GM12878 (cell line): ENCODE measurements around the gene ZBTB32. TPM values are rescaled to one million over a fixed set of nuclear protein-coding genes. Genes with fewer than 3 reads are reported as not detected.

Source experiments
- ATAC-seq: fragments of 200-7000 bp; cut with Tn5 transposase; 3 replicates; pipeline ENCODE4 v1.9.1; 2020; ENCODE audit warnings: mild to moderate bottlenecking, moderate library complexity
- BruUV-seq: library from RNA; stranded (reverse); fragments of 400-500 nt; replicated peaks from 2 replicates; lab custom pipeline; 2021; lab: Mats Ljungman, UMichigan
- CTCF ChIA-PET: fragments of 300-600 bp; sonication (Branson Sonifier 250); formaldehyde crosslinking; extraction: SDS; loops from one replicate; lab custom pipeline; 2021; ENCODE audit warnings: inconsistent platforms; lab: Yijun Ruan, JAX
- POLR2A ChIA-PET: fragments of 350-600 bp; formaldehyde crosslinking; extraction: SDS; loops from one replicate; lab custom pipeline; 2021; ENCODE audit warnings: inconsistent platforms; lab: Charles Lee
- RAD21 ChIA-PET: fragments of 300-600 bp; sonication (Branson Sonifier 250); formaldehyde crosslinking; loops from one replicate; lab custom pipeline; 2023; ENCODE audit warnings: antibody characterized with exemption; ENCODE audit not compliant: unreplicated experiment; lab: Charles Lee
- SMC1A ChIA-PET: fragments of 300-600 bp; sonication (Branson Sonifier 250); formaldehyde crosslinking; loops from one replicate; lab custom pipeline; 2023; ENCODE audit not compliant: unreplicated experiment, uncharacterized antibody; lab: Charles Lee
- DNase-seq: peaks from one replicate; pipeline ENCODE4 v3.0.0-alpha.2; 2011; ENCODE audit warnings: low read depth, low spot score
- FAIRE-seq: peaks from 3 replicates; lab custom pipeline; 2011; peaks lifted over from hg19 to GRCh38; lab: Jason Lieb, UNC
- H2AFZ ChIP-seq: 2 replicates; pipeline ENCODE4 v1.6.0; 2011; ENCODE audit warnings: low read depth, low read length, control low read depth; ENCODE audit not compliant: control insufficient read depth
- H3K27ac ChIP-seq: 2 replicates; pipeline ENCODE4 v1.5.1; 2011; ENCODE audit warnings: control low read depth; ENCODE audit not compliant: control insufficient read depth, insufficient read depth
- H3K27me3 ChIP-seq, 2 experiments: replicated peaks in 1 of 2; 2 replicates each; pipeline versions ENCODE4 v1.6.0 to v1.6.1; 2011; ENCODE audit warnings: low read length in 1 of 2; ENCODE audit not compliant: control insufficient read depth in 2 of 2, insufficient read depth in 2 of 2
- H3K36me3 ChIP-seq, 2 experiments: 2 replicates each; pipeline ENCODE4 v1.5.1; 2011; ENCODE audit warnings: low read length in 1 of 2; ENCODE audit not compliant: control insufficient read depth in 2 of 2, insufficient read depth in 2 of 2
- H3K4me1 ChIP-seq: 2 replicates; pipeline ENCODE4 v1.6.1; 2011; ENCODE audit warnings: mild to moderate bottlenecking, low read length, moderate library complexity, mixed read lengths; ENCODE audit not compliant: control insufficient read depth, insufficient read depth
- H3K4me2 ChIP-seq: 2 replicates; pipeline ENCODE4 v1.6.0; 2011; ENCODE audit warnings: control low read depth; ENCODE audit not compliant: control insufficient read depth, insufficient read depth
- H3K4me3 ChIP-seq: fragments of 200-600 bp; sonication (generic); 2 replicates; pipeline ENCODE4 v1.5.1; 2016
- H3K79me2 ChIP-seq: 2 replicates; pipeline ENCODE4 v1.6.0; 2011; ENCODE audit warnings: low read length; ENCODE audit not compliant: control insufficient read depth, insufficient read depth
- H3K9ac ChIP-seq: 2 replicates; pipeline ENCODE4 v1.8.0; 2011; ENCODE audit warnings: low read length, control low read depth, mixed read lengths; ENCODE audit not compliant: control insufficient read depth, insufficient read depth
- H3K9me3 ChIP-seq: replicated peaks from 3 replicates; pipeline ENCODE4 v1.5.1; 2011; ENCODE audit warnings: mild to moderate bottlenecking, low read length; ENCODE audit not compliant: control insufficient read depth, insufficient read depth
- H4K20me1 ChIP-seq: 2 replicates; pipeline ENCODE4 v1.6.0; 2011; ENCODE audit not compliant: control insufficient read depth, insufficient read depth
- CBFB ChIP-seq: IDR thresholded peaks from 2 replicates; pipeline ENCODE4 v1.6.1; 2016; ENCODE audit warnings: antibody characterized with exemption, low read depth
- CHD4 ChIP-seq: fragments of 200-600 bp; sonication (generic); IDR thresholded peaks from 2 replicates; pipeline ENCODE4 v1.6.1; 2016; ENCODE audit warnings: mild to moderate bottlenecking
- FOXK2 ChIP-seq: fragments of 450-650 bp; IDR thresholded peaks from 2 replicates; pipeline ENCODE4 v1.6.1; 2017; ENCODE audit warnings: mild to moderate bottlenecking, moderate library complexity
- GATAD2B ChIP-seq: fragments of 450-650 bp; conservative IDR thresholded peaks from 2 replicates; pipeline ENCODE4 v1.6.1; 2017; ENCODE audit warnings: low read depth, mild to moderate bottlenecking, moderate library complexity
- IKZF2 ChIP-seq, 2 experiments: fragments of 450-650 bp; IDR thresholded peaks; 2 replicates each; pipeline ENCODE4 v1.6.1; 2017; ENCODE audit warnings: mild to moderate bottlenecking in 2 of 2, moderate library complexity in 2 of 2
- MLLT1 ChIP-seq: fragments of 450-650 bp; IDR thresholded peaks from 2 replicates; pipeline ENCODE4 v1.6.1; 2016; ENCODE audit warnings: mild to moderate bottlenecking
- NBN ChIP-seq: fragments of 450-650 bp; IDR thresholded peaks from 2 replicates; pipeline ENCODE4 v1.6.1; 2016
- NKRF ChIP-seq: fragments of 450-650 bp; conservative IDR thresholded peaks from 2 replicates; pipeline ENCODE4 v1.6.1; 2017; ENCODE audit warnings: mild to moderate bottlenecking, moderate library complexity
- RCOR1 ChIP-seq: conservative IDR thresholded peaks from 2 replicates; pipeline ENCODE4 v1.6.1; 2012; ENCODE audit warnings: low read depth, low read length, improper control_type of control experiment
- SIX5 ChIP-seq: IDR thresholded peaks from 2 replicates; pipeline ENCODE4 v1.6.1; 2011; ENCODE audit warnings: mild to moderate bottlenecking, low read depth, low read length, moderate library complexity; ENCODE audit not compliant: severe bottlenecking
- SMARCA5 ChIP-seq: fragments of 450-650 bp; IDR thresholded peaks from 2 replicates; pipeline ENCODE4 v1.6.1; 2017; ENCODE audit warnings: mild to moderate bottlenecking
- YY1 ChIP-seq: IDR thresholded peaks from 2 replicates; pipeline ENCODE4 v1.6.1; 2011; ENCODE audit warnings: low read depth, mild to moderate bottlenecking, low read length
- ZNF207 ChIP-seq: fragments of 450-650 bp; IDR thresholded peaks from 2 replicates; pipeline ENCODE4 v1.6.1; 2014; ENCODE audit warnings: antibody characterized with exemption, mild to moderate bottlenecking, borderline replicate concordance
- ZNF687 ChIP-seq: fragments of 450-650 bp; IDR thresholded peaks from 2 replicates; pipeline ENCODE4 v1.6.1; 2017; ENCODE audit warnings: mild to moderate bottlenecking, moderate library complexity
- WGBS: methylation state at CpG from one replicate; pipeline ENCODE4 v1.1.6; 2016; ENCODE audit warnings: low lambda C conversion rate; ENCODE audit not compliant: insufficient replicate concordance, insufficient coverage; ENCODE audit errors: missing lambda C conversion rate; 5-methylcytosine and 5-hydroxymethylcytosine counted together
- in situ Hi-C: fragments of 300-500 bp; cut with MboI; formaldehyde crosslinking; loops from 9 replicates; pipeline ENCODE4 v1.14.3; 2018; ENCODE audit warnings: mixed read lengths
- intact Hi-C: fragments of 100-400 bp; cut with micrococcal nuclease; formaldehyde crosslinking; loops from one replicate; pipeline ENCODE4 v1.14.2; 2022; ENCODE audit not compliant: unreplicated experiment
- polyA plus RNA-seq, 11 experiments: library from polyadenylated mRNA; depleted of rRNA in 4 of 11; unstranded in 6 of 11; stranded (reverse) in 5 of 11; fragments of >200 nt; fragmentation: Nextera tagmentation in 4 of 11; fragmentation: Illumina TruSeq in 1 of 11; extraction: Ambion mirVana in 4 of 11; extraction: Trizol in 1 of 11; gene quantifications; 1 replicate in 1 of 11; 2 replicates in 10 of 11; pipeline versions ENCODE4 v1.2.1 to v1.2.3, GENCODE V29; 2011 to 2016; ENCODE audit warnings: inconsistent platforms in 2 of 11, missing spikeins in 2 of 11, low read depth in 1 of 11
- total RNA-seq, 4 experiments: library from RNA; depleted of rRNA in 3 of 4; stranded (reverse); fragments of >200 nt in 3 of 4; fragmentation: Illumina TruSeq in 1 of 4; extraction: Trizol in 1 of 4; gene quantifications; 2 replicates each; pipeline versions ENCODE4 v1.2.1 to v1.2.3, GENCODE V29; 2013 to 2021

ZBTB32 gene
- total and polyA plus RNA-seq, 10 of the 15 experiments (the other 5 are each of a cell fraction or from before 2014, with no cell fraction given): 1.0 to 46.7 (median 16.0) TPM

DNA sequence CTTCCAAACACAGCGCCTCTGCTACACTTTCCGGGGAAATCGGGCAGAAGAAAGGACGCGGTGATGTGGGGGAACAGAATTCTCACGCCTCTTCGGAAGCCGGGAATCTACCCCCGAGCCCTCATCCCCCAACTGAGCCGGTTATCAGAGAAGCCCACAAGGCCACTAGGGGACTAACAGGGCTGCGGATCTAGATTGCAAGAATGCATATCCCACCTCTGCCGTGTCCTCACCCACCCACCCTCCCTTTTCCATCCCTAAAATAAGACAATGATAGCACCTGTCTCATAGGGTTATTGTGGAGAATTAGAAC, 36.8 kb downstream of the ZBTB32 start:
- H2AFZ ChIP-seq: peak overlapping the region; percentile 76
- no peaks in the 10 kb centered on the region for H3K27me3 ChIP-seq
- 0% methylated on average over 10 of the region's 12 CpGs for WGBS
- peak overlapping the region; percentile 99 for H3K4me2 ChIP-seq
- H3K27ac ChIP-seq: peak overlapping the region; percentile 99
- RAD21 ChIA-PET: interaction anchor here (0.6 to 2.5 kb wide), 9 partner anchors 22 to 198 kb away, joined by 3 to 18 read pairs (median 6); no protein-coding TSS in a partner anchor
- in situ Hi-C loops (no loop called here), intact Hi-C loops (loop anchor here (2.0 kb wide), 2 partner anchors 24 to 48 kb away; no protein-coding TSS in a partner anchor)
- peaks cover 13 to 24% of the 10 kb centered on the region in 2 experiments; a peak in 3 of 4 replicates for H3K36me3 ChIP-seq
- SMC1A ChIA-PET: interaction anchor here (0.6 to 1.7 kb wide), 5 partner anchors 27 to 254 kb away, joined by 4 to 9 read pairs (median 7); no protein-coding TSS in a partner anchor
- peak overlapping the region; percentile 83 for H3K4me3 ChIP-seq
- H4K20me1 ChIP-seq: no peaks in the 10 kb centered on the region
- no peaks in the 10 kb centered on the region for H3K9me3 ChIP-seq
- ATAC-seq: peak; percentile 2
- H3K4me1 ChIP-seq: peaks cover 29% of the 10 kb centered on the region
- H3K79me2 ChIP-seq: peaks cover 26% of the 10 kb centered on the region
- BruUV-seq: no TSS peak
- DNase-seq: no peak
- CTCF ChIA-PET: interaction anchor here (0.7 to 1.3 kb wide), 7 partner anchors 13 to 446 kb away, joined by 3 to 8 read pairs (median 3); no protein-coding TSS in a partner anchor
- POLR2A ChIA-PET: interaction anchor here (0.8 to 7.1 kb wide), 11 partner anchors 10 to 93 kb away, joined by 3 to 91 read pairs (median 5); partner anchors contain the start of gene COX6B1
- peak overlapping the region; percentile 88 for H3K9ac ChIP-seq
- no peak for FAIRE-seq
- TF ChIP-seq CHD4: no peak
- no peak for TF ChIP-seq SIX5
- TF ChIP-seq YY1: peak; percentile 8; the same call in 1 of the 2 replicates
- TF ChIP-seq IKZF2 (IDR thresholded peaks at IDR 0.05): peak in 1 of 2 experiments; percentile 25; a peak in 1 of 4 replicates
- 0 out of 2 replicates have a peak, but pooled peaks have one; percentile 29 for TF ChIP-seq GATAD2B
- TF ChIP-seq FOXK2: 0 out of 2 replicates have a peak, but pooled peaks have one; percentile 44
- 0 out of 2 replicates have a peak, but pooled peaks have one; percentile 61 for TF ChIP-seq MLLT1
- TF ChIP-seq CBFB: no peak
- TF ChIP-seq SMARCA5: peak; percentile 88; the same call in 1 of the 2 replicates
- peak; percentile 75; the same call in 1 of the 2 replicates for TF ChIP-seq ZNF687
- no peak for TF ChIP-seq RCOR1
- TF ChIP-seq NBN: 0 out of 2 replicates have a peak, but pooled peaks have one; percentile 9
- TF ChIP-seq ZNF207: no peak
- peak; percentile 65; the same call in 1 of the 2 replicates for TF ChIP-seq NKRF
